Measurements from ENCODE around the gene NSMF.

NSMF gene

GRCh38 chr9:137444106-137444790, 14.9 kb downstream of the NSMF start:
- DNase-seq, result no peak

DNA sequence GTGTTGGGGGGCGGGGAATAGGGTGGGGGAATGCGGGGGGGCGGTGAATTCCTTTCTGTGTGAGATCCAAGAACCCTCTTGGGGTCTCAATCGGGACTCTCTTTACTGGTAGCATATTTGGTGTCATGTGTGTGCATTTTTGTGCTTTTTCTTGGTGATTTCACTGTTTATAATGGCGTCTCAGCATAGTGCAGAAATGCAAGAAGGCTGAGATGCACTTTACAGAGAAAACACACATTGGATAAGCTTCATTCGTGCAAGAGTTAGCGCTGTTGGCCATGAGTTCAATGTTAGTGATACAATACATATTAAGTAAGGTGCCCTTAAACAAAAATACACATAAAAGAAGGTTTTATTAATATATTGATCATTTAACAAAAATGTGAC, 17.2 kb downstream of the NSMF start:
- DNase-seq, result peak; percentile 51

DNA sequence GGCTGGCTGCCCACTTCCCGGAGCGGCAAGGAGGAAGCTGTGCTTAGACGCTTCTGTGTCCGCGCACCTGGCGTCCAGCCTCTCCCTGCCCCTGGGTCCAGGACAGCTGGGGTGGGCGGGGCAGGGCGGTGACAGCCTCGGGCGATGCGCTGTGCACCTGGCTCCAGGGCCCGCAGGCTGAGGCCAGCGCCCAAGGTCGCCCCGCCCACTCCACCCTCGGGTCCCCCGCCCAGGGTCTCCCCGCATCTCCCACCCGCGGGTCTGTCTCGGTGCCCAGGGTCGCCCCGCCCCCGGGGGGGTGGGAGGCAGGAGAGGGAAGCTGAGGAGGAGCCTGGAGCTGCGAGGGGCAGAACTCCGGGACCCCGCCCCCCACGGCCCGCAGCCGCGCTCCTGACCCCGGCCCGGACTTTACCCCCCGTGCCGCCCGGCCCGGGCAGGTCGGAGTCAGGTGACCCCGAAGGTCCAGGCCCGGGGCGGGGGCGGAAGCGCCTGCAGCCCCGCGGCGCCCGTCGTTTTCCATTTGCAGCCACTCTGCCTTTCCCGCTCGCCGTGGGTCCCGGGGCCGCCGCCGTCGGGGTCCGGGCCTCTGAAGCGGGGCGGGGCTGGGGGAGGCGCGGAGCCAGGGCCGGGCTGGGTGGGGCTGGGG, 17.7 kb downstream of the NSMF start, which contains the start of gene ENTPD8:
Gene ENTPD8, minus strand, starts transcription at position 69 of the 646 bp plus-strand sequence. CDS start 3,072 bp downstream, outside the sequence.
- peak; percentile 98 for DNase-seq

- no peak for DNase-seq
Measured at GRCh38 chr9:137439158-137439714, 19.9 kb downstream of the NSMF start.

DNA sequence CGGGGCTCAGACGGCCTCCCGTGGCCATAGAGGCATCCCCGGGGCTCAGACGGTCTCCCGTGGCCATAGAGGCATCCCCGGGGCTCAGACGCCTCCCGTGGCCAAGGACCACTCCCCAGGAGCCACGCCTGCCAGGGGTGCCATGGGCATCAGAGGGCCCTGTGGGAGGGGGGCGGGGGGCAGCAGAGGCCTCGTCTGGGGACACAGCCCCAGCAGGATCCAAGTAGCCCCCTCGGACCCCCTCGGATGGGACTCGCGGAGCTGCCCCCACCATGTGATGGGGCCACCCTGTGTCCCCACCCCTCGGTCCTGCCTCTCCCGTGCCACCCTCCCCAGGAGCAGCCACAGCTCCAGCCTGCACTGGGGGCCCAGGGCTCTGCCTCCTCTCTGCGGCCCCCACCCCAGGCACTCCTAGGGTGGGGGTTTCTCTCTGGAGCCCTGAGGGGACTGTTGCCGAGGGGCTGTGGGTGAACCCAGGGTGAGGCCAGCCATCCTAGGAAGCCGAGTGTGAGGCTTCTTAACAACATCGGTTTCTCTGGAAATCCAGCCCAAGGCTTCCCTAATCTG, 20.5 kb downstream of the NSMF start:
- DNase-seq, result no peak

DNA sequence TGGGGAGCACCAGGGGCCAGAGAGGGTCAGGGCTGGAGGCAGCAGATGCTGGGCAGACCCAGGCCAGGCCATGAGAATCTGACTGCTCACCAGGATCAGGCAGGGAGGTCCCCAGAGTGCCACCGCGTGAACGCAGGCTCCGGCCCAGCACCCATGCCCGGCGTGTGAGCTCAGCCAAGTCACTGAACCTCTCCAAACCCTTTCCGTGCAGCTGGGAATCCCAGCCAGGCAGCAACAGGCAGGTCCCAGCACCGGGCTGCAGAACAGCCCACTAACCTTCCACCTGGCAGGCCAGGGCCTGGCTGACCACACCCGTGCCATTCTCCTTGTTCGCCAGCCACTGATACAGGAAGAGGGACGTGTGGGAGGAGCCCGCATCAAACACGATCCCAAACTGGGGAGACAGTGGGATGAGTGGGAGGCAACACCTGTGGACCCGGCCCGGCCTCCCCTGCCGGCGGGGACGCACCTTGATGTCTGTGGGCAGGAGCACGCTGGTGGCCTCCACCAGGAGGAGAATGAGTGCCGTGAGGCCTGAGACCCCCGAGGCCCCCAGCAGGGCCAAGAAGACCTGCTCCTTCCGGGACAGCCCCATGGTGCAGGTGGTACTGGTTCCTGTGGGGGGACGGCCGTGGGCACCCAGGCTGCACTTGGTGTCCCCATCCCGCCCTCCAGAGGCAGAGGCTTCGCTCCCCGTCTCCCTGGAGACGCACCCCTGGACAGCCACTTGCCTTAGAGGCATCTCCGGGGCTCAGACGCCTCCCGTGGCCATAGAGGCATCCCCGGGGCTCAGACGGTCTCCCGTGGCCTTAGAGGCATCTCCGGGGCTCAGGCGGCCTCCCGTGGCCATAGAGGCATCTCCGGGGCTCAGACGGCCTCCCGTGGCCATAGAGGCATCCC, 21.2 kb downstream of the NSMF start:
- DNase-seq, result no peak

DNA sequence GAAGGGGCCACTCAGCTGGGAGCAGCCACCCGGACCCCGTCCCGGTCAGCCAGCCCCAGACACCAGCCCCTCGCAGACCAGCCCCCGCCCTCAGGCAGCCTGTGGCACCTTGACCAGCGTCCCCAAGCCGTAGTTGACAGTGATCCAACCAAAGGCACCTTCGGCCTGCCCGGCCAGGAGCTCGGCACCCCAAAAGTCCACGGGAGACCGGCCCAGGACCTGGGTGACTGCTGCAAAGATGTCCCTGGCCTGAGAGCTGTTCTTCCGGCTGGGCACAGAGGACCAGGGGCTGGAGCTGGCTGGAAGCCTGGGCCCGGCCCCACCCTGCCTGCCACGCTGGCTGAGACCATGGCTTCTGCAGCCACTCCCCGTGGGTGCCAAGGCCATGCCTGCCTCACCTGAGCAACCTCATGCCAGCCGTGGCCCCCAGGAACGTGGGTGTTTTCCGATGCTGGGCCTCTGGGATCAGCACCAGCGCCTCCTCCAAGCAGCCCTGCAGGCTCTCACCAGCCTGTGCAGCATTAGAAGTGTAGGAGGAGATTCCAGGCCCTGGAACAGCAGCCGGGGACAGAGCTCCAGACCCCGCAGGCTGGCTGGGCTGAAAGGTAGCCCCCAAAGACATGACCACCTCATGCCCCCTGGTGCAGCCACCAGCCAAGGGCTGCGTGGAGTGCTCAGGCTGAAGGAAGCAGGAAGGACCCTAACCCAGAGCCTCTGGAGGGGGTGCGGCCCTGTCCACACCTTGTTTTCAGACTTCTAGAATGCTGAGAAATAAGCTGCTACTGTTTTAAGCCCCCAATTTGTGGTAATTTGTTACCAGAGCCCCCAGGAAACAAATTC, 22.2 kb downstream of the NSMF start:
- no peak for DNase-seq

GRCh38 chr9:137435980-137436760, 23.0 kb downstream of the NSMF start:
- DNase-seq, result peak; percentile 93

DNA sequence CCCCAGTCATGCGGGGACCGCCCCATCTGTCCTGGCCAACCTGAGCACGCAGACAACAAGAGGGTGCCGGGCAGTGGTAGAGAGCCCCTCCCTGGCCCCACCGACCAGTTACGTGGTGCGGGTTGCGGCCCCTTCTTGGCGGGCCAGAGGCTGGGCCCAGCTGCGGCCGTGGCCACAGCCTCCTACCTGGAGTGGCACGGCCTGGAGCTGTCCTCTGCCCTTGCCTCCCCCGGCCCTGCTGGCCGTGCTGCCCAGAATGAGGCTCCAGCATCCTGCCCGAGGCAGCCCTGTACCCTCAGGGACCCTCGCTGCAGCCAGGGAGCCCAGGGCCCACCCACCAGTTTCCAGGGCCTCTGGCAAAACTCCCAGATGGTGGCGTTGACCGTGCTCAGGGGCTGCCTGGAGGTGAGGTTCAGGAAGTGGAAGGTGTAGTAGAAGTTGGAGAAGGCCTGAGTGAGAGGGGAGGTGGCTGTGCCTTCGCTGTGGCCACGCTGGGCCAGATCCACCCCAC, 23.7 kb downstream of the NSMF start:
- no peak for DNase-seq

DNA sequence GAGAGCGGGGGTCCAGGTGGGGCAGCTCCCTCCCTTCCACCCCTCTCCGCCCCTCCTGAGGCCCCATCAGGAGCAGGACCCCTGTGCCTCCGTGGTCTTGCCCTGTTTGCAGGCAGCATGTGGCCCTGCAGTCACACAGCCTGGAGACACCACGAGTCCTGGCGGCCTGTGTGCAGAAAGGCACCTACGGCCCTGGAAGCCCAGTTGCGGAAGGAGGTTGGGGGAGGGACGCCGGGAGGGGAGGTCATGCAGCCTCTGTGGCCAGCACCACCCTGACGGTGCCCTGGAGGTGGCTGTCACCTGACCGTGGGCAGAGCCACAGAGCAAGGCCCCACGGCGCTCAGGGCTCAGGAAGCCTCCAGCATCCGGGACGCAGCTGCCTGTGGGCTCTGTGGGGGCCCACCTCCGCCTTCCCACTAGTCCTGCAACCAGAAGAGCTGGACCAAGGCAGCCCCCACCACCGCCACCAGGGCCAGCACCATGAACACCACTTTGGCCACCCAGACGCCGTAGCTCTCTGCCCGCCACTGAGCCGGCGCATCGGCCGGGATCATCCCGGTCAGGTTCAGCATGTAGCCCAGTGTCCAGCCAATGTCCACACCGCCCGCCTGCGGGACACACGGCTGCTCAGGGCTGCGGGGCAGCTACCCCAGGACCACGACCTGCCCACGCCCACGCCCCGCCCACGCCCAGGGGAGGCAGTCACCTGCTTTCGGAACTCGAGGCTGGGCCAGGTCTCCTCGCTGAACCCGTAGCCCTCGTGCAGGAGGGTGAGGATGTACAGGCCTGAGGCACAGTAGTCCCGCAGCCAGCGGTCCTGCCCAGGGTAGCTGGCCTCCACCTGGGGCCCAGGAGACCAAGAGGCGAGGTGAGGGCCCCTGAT, 24.4 kb downstream of the NSMF start:
- DNase-seq, result no peak

DNA sequence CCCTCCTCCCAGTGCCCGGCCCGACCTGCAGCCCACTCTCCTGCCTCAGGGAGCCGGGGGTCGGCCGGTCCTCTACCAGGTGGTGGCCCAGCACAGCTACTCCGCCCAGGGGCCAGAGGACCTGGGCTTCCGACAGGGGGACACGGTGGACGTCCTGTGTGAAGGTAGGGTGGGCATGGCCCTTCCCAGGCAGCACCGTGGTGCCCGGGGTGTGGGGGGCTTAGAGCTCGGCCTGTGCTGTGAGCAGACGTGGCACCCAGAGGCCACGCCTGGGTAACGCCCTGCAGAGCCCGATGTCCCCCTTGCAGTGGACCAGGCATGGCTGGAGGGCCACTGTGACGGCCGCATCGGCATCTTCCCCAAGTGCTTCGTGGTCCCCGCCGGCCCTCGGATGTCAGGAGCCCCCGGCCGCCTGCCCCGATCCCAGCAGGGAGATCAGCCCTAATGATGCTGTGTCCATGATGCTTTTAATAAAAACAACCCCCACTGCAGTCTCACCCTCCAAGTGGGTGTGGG, 25.2 kb downstream of the NSMF start:
- DNase-seq, result no peak

DNA sequence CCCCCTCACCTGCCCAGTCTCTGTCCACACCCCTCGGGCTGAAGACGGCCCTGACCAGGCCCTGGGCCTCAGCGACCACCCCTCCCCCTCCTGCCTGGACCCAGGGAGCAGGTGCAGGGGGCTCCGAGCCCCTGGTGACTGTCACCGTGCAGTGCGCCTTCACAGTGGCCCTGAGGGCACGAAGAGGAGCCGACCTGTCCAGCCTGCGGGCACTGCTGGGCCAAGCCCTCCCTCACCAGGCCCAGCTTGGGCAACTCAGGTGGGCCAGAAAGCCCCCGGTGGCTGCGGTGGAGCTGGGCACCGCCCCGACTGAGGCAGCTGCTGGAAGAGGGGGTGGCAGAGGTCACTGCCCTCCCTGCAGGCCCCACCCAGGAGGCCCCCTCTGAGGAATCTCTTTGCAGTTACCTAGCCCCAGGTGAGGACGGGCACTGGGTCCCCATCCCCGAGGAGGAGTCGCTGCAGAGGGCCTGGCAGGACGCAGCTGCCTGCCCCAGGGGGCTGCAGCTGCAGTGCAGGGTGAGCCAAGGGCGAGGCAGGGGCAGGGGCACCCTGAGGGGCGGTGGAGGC, 25.7 kb downstream of the NSMF start:
- DNase-seq, result no peak

- no peak for DNase-seq
Measured at GRCh38 chr9:137432687-137433348, 26.3 kb downstream of the NSMF start.

DNA sequence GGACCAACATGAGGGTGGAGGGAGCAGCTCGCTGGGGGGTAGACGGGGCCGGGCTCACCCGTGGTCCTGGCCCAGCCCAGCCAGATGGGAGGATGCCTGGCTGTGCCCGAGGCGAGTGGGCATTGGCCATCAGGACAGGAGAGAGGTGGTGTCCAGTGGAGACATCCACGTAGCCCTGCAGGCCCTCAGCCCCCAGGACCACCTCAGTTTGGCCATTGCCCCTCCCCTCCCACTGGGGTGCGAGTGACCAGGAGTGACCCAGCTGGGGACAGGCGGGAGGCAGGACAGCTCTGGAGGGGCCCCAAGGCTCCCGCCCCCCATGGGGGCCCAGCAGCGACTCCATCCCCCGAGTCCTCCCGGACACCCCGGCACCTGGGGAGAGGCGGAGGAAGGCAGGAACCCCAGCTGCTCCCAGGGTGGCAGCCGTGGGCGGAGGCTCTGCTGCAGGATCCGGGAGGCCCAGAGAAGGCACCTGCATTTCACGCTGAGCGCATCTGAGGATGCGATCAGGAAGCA, 27.7 kb downstream of the NSMF start:
- no peak for DNase-seq

DNA sequence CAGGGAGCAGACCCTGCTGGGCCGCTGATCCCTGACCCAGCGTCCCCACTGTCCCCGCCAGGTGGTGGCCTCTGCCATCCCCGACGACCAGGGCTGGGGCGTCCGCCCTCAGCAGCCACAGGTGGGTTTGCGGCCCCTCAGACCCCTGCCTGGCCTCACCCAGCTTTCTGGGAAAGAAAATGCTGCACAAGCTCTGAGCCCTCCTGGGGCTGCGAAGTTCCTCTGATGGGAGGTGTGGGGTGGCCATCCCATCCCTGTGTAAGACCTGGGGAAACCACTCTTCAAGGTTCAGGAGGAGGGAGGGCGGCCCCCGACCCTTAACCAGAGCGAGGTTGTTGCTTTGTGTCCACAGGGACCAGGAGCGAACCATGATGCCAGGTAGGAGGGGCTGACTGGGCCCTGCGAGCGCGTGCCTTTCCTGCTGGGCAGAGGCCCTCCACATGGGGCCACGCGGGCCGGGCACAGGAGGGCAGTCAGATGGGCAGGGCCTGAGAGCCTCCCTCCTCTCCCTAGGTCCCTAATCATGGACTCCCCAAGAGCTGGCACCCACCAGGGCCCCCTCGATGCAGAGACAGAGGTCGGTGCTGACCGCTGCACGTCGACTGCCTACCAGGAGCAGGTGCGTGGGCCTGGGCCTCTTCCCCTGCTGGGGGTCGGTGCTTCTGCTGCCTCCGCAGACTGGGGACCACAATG, 28.3 kb downstream of the NSMF start:
- DNase-seq, result no peak

DNA sequence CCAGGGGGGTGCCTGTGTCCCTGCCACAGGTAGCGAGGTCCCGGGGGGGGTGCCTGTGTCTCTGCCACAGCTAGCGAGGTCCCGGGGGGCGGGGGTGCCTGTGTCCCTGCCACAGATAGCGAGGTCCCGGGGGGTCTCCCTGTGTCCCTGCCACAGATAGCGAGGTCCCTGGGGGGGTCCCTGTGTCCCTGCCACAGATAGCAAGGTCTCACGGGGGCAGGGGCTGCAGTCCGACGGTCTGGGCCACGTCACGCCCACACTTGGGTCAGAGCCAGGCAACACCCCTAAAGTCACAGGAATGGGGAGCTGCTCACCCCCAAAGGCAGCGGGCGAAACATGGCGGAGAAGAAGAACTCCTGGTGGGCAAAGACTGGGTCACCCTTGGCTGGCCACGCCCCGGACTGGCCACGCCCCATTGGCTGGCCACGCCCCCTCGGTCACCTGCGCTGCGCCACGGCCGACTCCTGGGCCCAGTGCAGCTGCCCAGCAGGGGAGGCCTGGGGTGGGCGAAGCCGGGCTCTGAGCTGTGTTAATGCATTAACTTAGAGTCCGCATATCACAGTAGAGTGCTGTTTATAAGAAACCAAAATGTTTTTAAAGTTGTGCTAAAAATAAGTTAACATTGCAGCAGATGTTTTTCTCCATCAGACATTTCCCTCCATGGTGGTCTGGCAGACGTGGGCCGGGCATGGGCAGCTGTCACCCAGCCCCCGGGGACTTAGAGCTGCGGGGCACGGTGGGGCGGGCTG, 29.0 kb downstream of the NSMF start:
- DNase-seq, result peak; percentile 83

- peak; percentile 33 for DNase-seq
Measured at GRCh38 chr9:137429546-137429890, 29.6 kb downstream of the NSMF start.
